T-helper 2 cell (primary cell): Measurements from ENCODE around the gene MYEOV.

Source experiments
- DNase-seq, 5 experiments: peaks; one replicate each; pipeline versions ENCODE4 v3.0.0 to v3.0.0-alpha.2; 2012 to 2022

The MYEOV gene

DNA sequence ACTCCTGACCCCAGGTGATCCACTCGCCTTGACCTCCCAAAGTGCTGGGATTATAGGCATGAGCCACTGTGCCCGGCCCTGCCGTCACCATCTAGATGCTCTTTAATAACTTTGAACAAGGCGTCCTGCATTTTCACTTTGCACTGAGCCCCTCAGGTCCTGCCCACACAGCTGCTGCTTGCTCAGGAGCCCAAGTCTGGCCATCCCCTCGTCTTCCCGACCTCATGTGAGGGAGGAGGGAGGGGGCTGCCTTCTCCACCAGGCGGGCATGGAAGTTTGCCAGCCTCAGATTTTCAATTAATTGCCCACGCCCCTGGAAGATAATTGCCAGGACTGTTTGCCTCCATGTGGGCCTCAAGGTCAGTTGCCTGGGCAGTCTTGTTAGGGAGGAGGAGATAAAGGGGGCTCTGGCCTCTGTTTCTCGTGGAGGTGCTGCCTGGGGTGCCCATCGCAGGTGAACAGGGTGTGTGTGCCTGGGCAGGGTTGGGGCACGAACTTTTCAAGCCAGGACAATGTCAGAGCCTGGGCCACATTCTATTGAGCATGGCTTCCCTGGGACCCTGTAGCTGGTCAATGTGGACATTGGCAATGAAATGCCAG is 27.9 kb upstream of the MYEOV start:
- DNase-seq, result no peak

DNA sequence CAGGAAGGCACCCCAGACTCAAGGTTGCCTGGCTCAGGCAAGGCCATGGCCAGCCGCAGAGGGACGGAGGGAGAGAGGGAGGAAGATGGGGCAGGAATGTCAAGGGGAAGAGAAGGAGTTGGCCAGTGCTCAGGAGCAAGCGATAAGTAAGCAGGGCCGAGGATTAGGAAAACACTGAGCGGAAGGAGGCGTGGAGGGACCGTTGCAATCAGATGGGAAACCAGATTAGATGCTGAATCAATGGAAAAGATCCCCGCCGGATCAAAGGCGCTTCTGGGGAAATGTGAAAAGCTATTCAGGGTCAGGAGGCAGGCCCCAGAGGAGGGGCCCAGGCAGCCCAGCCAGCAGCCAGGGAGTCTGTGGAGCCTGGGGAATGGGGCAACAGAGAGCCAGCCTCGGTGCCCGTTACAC is 26.6 kb upstream of the MYEOV start:
- no peak for DNase-seq

DNA sequence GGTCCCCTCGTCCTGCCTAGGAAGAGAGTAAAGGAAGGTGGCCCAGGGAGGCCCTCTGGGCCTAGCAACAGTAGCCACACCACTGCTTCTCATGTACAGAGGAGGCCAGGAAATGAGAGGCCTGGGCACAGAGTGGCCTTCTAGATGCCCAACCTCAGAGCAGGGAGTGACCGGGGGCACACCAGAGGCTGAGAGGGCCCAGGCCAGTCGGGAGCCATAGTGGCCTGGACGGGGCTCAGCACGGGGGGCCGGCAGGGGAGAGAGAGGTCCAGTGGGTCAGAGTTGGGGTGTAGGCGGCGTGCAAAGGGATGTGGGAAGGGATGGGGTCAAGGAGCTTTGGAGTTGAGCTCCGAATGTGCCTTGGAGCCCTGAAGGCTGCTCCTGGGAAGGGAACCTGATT is 25.0 kb upstream of the MYEOV start:
- DNase-seq, result no peak

DNA sequence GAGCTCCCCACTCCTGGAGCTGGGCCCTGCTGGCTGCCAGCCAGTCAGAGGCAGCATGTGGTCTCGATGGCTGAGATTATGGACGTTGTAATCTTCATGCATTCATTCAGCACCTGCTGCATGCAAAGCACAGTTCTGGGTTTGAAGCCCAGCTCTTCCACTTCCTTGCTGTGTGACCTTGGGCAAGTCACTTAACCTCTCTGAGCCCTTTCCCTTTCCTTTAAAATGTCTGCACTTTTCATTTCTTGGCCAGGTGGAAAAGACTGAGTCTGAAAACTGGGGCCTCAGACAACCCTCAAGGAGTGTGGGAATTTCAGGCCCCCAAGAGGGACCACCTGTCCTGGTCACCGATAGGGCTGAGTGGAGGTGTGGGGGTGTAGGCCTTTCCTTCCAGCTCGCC is 24.6 kb upstream of the MYEOV start:
- DNase-seq, result no peak

DNA sequence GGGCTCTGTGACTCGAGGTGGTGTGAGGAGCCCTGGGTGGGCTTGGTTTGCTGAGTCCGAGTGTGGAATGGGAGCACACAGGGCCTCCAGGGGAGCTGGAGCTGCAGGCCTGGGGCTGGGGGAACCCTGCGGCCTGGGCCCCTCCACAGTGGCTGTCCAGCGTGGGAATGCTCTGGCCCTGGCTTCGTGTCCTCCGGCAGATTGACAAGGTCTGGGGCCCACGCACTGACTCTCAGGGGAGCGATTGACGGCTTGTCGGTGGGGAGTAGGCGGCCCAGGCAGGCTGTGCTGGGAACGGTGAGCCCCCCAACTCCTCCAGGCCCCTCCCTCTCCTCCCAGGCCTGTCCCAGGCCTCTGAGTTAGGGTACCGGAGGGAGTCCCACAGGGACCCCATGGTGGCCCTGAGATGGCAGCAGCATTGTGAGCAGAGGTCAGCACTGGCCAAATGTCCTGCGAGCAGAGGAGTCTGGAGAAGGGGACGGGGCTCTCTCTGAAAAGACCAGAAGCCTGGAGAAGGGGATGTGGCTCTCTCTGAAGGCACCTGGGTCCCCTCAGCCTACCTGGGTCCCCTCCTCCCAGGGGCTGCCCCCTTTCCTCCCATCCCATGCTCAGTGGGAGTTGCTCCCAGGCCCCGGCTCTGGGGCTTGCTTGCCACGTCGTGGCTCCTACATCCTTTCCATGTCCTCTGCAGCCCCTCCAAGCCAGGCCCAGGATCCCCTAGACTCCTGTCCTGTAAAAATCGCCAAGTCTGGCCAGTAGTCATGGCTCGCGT is 23.8 kb upstream of the MYEOV start:
- no peak for DNase-seq

DNA sequence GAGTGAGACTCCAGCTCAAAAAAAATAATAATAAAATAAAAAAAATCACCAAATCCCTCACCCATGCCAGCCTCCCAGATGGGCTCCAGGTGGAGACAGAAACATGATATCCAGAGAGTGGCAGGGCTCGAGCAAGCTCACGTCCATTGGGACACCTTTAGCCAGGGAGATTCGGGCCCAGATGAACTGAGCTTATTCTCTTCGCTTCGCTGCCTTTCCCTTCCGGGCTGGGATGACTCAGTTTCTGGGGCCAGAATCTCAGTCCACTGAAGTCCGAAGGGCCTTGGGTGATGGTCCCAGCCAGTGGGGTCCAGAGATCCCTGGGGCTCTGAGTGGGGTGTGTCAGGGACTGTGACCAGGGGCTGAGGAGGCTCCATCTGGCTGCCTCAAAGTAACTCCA is 23.0 kb upstream of the MYEOV start:
- no peak for DNase-seq

DNA sequence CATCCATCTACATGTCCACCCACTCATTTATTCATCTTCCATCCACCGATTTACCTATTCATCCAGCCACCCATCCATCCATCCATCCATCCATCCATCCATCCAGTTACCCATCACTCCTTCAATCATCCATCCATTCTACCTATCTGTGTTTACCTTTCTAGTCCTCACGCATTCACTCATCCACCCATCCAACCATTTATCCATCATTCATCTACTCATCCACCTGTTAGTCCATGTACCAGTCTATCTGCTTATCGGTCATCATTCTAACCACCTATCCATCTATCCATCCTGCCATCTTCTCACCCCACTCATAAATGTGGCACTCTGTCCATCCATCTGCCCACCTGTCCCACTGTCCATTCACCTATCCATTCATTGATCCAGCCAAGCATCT is 21.9 kb upstream of the MYEOV start:
- no peak for DNase-seq

DNA sequence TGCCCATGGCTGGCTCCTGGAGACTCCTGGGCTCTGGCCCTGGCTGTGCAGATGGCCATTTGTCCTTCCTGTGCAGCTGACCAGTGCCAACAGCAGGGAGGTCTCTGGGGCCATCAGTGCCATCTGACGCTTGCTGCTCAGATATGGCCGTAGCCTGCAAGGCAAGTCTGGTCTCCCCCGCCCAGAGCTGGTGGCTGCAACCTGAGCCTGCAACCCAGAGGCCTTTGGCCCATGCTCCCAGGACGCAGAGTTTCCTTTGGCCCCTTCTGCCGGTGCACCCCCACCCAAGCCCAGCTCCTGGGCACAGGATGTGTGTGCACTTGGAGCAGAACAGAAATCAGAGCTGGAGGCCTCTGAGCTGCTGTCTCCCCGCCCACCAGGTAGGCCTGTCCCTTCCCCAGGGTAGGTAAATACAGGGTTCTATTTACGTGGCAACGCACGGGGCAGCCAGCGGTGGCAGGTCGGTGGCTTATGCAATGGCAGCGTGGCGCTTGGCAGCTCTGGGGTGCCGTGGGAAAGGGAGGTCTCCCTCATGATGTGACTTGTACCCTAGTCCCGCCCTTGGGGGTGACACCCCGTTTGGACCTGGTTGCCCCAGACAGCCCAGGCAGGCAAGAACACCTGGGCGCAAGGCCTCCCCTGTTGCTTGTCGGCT is 21.0 kb upstream of the MYEOV start:
- no peak for DNase-seq

DNA sequence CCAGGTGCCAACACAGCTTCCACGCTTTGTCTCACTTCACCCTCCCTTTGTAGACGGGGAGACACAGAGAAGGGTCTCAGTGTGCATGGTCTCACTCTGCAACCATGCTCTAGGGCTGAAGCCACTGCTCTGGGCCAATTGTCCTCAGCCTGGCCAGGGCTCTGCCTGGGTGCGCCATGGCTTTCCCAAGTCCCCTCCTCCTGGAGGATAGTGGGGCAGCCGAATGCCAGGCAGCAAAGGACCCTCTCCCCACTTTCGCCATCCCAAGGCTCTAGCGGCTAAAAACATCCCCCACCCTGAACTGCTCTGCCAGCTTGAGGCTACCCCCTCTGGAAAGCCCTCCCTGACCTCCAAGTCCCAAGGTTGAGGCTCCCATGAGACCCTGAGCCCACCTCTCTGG is 20.4 kb upstream of the MYEOV start:
- DNase-seq, result no peak

DNA sequence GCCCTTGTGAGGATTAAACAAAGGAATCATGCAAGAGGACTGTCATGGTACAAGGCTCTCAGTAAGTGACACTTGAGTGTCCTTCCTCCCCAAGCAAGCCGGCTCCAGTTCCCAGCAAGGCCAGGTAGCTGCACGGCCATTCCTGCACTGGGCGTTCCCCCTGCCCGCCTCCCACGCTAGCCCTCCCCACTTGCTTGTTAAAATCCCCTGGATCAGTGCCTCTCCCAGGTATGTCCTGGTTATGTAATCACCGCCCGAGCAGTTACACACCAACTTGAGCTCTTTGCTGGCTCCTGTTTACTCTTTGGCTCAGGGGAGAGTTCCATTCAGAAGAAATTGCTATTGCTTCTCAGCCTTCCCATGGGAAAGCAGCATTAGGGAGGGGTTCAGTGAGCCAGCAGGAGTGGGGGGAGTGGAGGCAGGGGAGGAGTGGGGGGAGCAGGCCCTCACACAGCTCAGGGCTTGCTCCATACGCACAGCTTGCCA is 19.4 kb upstream of the MYEOV start:
- DNase-seq, result no peak

DNA sequence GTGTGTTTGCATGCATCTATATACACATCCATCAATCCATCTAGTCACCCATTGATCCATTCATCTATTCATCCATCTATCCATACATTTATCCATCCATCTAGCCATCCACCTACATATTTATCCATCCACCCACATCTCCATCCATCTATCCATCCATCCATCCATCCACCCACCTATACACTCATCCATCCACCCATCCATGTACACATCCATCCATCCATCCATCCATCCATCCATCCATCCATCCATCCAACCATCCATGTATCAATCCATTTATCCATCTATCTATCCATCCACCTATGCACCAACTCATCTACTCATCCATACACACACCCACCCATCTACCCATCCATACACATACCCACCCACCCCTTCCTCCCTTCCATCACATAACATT is 18.8 kb upstream of the MYEOV start:
- DNase-seq, result no peak

DNA sequence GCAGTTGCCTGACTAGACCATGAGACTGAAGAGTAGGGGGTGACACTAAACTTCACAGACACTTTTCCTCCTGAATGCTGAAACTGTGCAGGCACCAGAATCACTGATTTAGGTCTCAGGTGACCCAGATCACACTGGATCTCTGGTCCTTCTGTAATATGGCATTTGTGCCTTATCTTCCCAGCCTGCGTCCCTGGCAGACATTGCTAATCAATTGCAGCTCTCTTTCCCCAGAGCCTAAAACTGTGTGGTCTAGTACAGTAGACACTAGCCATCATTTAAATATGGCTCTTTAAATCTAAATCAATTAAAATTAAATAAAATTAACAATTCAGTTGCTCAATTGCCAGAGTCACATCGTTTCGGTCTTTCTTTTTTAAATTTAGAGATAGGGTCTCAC is 17.8 kb upstream of the MYEOV start:
- DNase-seq, result no peak

DNA sequence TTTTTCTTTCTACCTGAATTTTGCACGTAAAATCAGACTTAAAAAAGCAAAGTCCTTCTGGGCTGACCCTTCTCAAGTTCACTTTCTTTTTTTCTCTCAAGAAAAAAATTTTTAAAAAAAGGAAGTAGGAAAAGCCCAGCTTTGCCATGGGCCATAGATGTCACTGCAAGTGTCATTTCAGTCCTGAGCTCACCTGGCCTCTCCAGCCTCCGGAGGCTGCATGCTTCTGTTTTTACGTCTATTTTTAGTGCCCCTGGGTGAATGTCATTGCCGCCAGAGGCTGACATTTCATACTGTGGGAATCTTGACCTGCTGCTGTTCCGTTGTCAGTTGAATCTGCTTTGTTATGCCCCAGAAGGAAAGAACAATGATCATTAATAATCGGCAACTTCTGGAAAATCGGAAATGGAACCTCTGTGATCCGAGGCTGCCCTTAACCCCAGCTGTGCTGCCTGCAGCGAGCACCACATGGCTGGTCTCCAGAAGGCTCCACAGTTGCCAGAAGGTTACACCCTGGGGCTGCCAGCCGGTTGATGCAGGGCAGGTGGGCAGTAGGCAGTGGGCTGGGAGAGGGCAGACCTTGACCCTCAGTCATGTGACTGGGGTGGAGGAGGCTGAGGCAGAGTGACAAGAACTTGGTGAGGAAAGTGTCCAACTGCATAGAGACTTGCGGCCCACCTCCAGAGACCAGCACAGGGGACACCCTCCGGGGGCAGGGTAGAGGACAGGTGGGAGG is 16.7 kb upstream of the MYEOV start:
- DNase-seq, result no peak

DNA sequence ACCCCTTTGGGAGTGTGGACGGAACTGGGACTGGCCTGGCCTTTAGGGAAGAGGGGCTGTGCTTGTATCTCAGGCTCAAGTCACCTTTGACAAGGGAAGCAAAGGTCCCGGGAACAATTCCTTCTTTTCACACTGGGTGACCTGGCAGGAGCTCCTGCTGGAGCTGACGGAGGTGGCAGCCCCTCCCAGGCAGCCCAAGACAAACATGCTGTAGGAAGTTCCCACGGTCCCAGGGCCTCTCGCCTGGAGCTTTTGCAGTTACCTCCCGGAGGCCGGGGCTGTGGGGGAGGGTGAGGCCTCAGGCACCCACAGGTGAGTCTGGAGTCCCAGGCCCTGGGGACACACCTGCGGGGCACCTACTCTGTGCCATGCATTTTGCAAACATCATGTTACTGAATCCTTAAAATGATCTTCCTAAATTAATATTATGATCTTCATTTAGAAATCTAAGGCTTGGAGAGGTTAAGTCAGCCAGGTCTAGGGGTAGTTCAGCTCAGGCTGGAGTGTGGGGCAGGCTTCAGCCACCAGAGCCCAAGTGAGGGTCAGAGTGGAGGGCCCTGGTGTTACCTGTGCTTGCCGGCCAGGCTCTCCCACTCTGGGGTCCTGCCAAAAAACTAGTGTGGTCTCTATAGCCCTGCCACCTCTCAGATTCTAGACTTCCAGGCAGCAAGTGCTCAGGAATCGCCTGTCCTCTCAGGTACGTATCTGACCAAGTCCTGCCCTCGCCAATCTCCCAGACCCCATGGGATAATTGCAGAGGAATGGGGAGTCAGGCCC is 15.7 kb upstream of the MYEOV start:
- DNase-seq, result no peak

DNA sequence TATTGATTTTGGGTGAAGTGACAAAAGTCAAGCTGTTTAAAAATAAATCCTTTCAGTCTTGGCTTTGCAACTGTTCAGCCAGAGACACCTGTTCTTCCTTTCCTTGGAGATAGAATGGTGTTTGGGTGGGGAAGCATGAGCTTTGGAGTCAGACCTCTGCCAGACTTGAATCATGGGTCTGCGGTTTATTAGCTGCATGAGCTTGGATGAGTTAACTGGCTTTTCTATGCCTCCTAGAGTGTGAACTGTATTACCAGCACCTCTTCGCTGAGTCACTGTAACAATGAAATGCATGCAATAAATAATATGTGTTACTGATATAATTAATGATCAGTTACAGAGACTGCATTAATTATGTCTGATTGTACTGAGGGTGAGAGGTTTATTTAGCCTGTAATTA is 13.5 kb upstream of the MYEOV start:
- DNase-seq, result no peak

DNA sequence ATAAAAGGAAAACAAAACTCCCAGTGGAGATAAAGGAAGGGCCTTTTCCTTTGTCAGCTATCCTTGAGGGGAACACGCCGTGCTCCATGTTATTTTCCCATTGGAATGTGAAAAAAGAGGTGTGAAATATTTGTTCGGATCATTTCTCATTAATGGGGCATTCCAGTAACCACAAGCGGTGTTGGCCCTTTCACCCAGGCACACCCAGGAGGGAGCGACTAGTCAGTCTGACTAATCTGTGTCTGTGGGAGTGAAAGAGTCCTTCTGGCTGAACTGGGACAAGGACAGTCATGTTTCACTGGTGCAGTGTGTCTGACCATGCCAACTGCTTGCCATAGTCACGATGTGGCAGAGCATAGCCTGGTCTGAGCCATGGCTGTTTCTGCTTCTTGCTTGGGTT is 13.0 kb upstream of the MYEOV start:
- DNase-seq, result no peak

DNA sequence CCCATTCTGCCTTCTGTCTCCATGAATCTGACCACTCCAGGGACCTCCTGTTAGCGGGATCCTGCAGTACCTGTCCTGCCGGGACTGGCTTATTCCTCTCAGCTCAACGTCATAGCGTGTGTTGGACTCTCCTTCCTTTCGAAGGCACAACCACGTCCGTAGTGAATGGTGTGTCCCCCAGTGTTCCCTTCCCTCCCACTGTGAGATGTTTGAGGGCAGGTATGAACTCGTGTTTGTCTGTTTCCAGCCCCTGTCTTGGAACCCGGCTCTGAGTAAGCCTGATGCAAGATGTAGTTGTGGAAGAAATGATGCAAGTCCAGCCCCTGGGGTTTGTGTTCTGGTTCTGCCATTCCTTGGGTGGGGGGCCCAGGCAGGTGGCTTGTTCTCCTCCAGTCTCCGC is 10.5 kb upstream of the MYEOV start:
- no peak for DNase-seq

DNA sequence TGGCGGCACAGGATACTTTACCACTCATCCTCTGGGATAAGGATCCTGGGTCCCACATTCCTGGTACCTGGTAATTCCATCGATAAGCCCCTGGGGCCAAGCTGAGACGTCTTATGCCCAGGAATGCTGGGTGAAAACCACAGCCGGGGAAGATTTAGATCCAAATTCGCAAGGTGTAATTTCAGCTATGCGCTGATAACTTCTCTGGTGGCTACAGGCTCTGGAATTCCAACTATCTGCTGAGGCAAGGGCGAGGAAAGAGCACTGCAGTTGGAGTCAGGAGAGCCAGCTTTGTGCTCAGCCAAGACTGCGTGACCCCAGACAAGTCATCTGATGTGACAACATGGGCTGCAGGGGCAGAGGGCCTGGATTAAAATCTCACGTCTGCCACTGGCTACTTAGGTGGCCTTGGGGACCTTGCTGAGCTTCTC is 9.9 kb upstream of the MYEOV start:
- no peak for DNase-seq

DNA sequence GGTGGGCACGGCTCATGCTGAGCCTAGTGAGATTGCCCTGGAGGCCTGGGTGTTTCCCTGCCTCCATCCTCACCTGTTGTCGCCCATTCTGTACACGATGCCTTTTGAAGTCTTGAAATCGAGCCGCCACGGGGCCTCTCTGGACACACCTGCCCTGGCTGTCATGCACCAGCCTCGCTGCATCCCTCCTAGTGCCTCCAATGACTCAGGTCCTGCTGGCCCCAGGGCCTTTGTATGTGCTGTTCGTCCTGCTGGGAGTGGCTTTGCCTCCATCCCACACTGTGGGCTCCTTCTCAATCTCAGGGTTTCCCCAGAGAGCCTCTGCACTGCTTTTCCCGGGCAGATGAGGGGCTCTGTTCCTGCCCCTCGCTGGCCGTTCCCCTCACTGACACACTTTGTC is 8.9 kb upstream of the MYEOV start:
- DNase-seq, result no peak

DNA sequence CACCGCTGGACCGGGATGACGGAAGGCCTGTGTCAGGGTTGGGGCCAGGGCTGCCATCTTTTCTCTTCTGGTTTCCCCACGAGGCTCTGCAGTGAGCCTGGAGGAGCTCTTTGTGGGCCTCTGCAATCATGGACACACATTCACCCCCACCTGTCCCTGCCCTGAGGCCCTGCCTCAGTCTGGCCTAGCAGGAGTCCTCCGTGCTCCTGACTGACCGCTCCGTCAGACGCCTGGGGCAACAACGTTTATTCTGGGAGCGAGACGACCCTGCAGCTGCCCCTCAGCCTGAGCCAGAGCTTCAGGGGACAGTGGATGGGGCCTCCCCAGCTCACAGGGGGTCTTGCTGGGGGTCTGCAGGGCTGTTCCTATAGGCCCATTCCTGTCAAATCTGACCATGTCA is 8.2 kb upstream of the MYEOV start:
- DNase-seq, result no peak

DNA sequence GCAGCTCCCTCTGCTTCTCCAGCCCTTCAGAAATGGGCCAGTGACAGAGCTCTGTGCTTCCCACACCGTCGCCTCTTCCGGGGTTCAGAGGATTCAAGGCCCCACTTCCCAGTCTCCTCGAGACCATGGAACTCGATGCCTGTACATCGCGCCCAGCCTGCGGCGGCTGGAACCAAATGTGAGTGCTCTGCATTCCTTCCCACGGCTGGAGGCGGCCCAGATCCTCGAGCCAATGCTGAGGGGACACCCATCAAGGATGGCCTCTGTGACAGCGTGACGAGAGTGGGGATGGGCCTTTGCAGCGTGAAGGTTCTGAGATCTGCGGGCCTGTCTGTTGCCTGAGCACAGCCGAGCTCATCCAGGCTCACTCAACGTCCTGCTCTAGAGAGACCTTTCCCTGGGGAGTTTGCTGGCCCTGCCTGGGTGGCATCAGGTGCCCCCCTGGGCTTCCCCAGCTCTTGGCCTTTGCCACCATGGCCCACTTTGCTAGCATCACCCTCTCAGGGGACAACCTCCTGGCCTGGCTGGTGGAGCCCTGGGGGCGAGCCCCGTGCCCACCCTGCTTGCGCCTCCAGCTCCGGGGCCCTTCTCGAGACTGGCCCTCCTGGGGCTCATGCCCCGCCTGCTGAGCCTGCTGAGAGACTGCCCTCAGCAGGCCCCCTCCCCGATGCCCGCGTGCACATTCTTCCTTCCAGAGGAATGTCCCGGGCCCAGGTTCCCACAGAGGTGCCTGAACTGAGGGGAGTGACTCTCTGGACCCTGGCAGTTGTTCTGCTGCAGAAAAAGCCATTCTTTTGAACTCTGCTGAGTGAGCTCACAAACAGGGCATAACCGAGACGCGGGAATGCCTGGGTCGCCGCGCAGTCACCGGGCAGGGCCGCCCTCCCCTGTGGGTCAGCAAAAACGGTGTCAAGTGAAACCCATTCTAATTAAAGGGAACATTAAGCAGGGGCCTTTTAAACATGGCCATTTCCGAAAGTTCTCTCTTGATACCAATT is 7.3 kb upstream of the MYEOV start:
- DNase-seq, result no peak
